Endodermal cell (in vitro differentiated cells): ENCODE measurements around the gene SH3BGRL3. TPM values are rescaled to one million over a fixed set of nuclear protein-coding genes. Genes with fewer than 3 reads are reported as not detected.

Experiments used
- DNase-seq: peaks from one replicate; pipeline ENCODE4 v3.0.0-alpha.2; 2017
- H3K27ac ChIP-seq: 2 replicates; pipeline ENCODE4 v1.5.1; 2013; ENCODE audit warnings: mild to moderate bottlenecking, low read depth, low read length, moderate library complexity
- H3K27me3 ChIP-seq: 2 replicates; pipeline ENCODE4 v1.6.1; 2013; ENCODE audit warnings: mild to moderate bottlenecking, low read length, moderate library complexity; ENCODE audit not compliant: insufficient read depth, control insufficient read depth, poor library complexity, severe bottlenecking
- H3K36me3 ChIP-seq: 2 replicates; pipeline ENCODE4 v1.7.0; 2013; ENCODE audit warnings: mild to moderate bottlenecking, low read length, moderate library complexity; ENCODE audit not compliant: control insufficient read depth, insufficient read depth
- H3K4me1 ChIP-seq: one replicate; pipeline ENCODE4 v1.7.0; 2013; ENCODE audit warnings: low read length; ENCODE audit not compliant: control insufficient read depth, insufficient read depth
- H3K4me3 ChIP-seq: 2 replicates; pipeline ENCODE4 v1.5.1; 2013; ENCODE audit warnings: mild to moderate bottlenecking, low read length, moderate library complexity
- H3K9ac ChIP-seq: 2 replicates; pipeline ENCODE4 v1.6.1; 2013; ENCODE audit warnings: mild to moderate bottlenecking, low read length, moderate library complexity; ENCODE audit not compliant: poor library complexity, severe bottlenecking; ENCODE audit errors: extremely low read depth
- H3K9me3 ChIP-seq: 2 replicates; pipeline ENCODE4 v1.6.1; 2013; ENCODE audit warnings: mild to moderate bottlenecking, low read length, moderate library complexity; ENCODE audit not compliant: control insufficient read depth
- H3K27ac Mint-ChIP-seq: 2 replicates; pipeline ENCODE4 v1.8.0; 2020; ENCODE audit warnings: mixed read lengths
- H3K27me3 Mint-ChIP-seq: 2 replicates; pipeline ENCODE4 v1.8.0; 2021; ENCODE audit warnings: mild to moderate bottlenecking, mixed read lengths; ENCODE audit not compliant: insufficient read depth
- H3K36me3 Mint-ChIP-seq: 2 replicates; pipeline ENCODE4 v1.8.0; 2020; ENCODE audit warnings: low read depth, mixed read lengths
- H3K4me1 Mint-ChIP-seq: 2 replicates; pipeline ENCODE4 v1.8.0; 2020; ENCODE audit warnings: mixed read lengths
- H3K4me3 Mint-ChIP-seq: 2 replicates; pipeline ENCODE4 v1.8.0; 2020; ENCODE audit warnings: mild to moderate bottlenecking, moderate library complexity, mixed read lengths
- H3K9me3 Mint-ChIP-seq: 2 replicates; pipeline ENCODE4 v1.8.0; 2020; ENCODE audit warnings: mild to moderate bottlenecking, mixed read lengths
- WGBS, 2 experiments: methylation state at CpG; one replicate each; pipeline versions ENCODE4 v1.1.5 to v1.1.7; 2013; ENCODE audit warnings: missing lambda C conversion rate in 2 of 2, mixed read lengths in 1 of 2; ENCODE audit not compliant: insufficient coverage in 1 of 2, insufficient read length in 1 of 2; 5-methylcytosine and 5-hydroxymethylcytosine counted together
- total RNA-seq, 2 donors: library from RNA; stranded (reverse); fragmentation: NEBNext Ultra II Directional in 1 of 2; extraction: Animal tissue kit (Norgen Biotek cat#: 25700) in 1 of 2; gene quantifications; 2 replicates in 1 of 2; 3 replicates in 1 of 2; pipeline ENCODE4 v1.2.1, GENCODE V29; 2021
- TF ChIP-seq, protein P1 (sequence below): fragments of 200-600 bp; sonication (generic); conservative IDR thresholded peaks from 2 replicates; pipeline ENCODE4 v1.5.0; 2021; ENCODE audit warnings: antibody characterized with exemption, mild to moderate bottlenecking

The SH3BGRL3 gene
- total RNA-seq, 2 donors from 2014 or later: 119 to 132 TPM

DNA sequence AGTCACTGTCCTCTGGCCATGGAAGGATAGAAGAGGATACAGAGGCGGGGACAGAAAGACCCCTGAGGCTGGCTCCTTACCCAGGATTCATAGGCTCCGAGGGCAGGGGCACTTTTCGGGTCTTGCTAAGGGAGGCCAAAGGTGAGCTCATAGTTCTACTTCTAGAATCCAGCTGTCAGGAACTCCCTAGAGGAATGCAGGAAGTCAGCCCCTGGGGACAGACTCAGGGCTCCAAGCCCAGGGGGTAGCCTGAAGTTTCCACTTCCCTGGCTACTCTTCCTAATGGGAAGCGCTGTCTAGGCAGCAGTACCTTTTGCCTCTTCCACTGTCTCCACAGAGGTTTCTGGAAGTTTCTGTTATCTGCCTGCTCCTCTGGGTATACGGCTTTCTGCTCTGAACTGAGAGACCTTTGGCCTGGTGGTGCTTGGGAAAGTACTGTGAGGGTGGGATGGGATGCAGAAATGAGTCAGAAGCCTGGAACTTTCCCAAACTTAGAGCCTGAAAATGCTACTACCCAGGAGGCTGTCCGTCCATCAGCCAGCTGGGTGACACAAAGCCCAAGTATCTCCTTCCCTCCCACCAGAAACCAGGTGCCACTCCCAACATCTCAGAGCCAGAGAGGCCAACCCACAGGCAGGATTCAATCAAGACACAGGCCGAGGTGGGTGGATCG, 23.0 kb downstream of the SH3BGRL3 start:
- WGBS, 2 experiments: 72 to 83% methylated on average over 6 to 8 of the region's 8 CpGs
- H3K27me3 Mint-ChIP-seq: no peaks in the 10 kb centered on the region
- peaks cover 16% of the 10 kb centered on the region for H3K4me1 Mint-ChIP-seq
- peak; percentile 60 for DNase-seq
- H3K4me1 ChIP-seq: no peaks in the 10 kb centered on the region
- no peaks in the 10 kb centered on the region for H3K36me3 Mint-ChIP-seq
- H3K27ac ChIP-seq: no peak overlapping the region
- H3K9me3 ChIP-seq: no peaks in the 10 kb centered on the region
- no peak overlapping the region for H3K4me3 Mint-ChIP-seq
- H3K4me3 ChIP-seq: no peak overlapping the region
- no peaks in the 10 kb centered on the region for H3K9me3 Mint-ChIP-seq
- H3K36me3 ChIP-seq: no peaks in the 10 kb centered on the region
- peak overlapping the region; percentile 7 for H3K27ac Mint-ChIP-seq
- H3K27me3 ChIP-seq: no peaks in the 10 kb centered on the region
- TF ChIP-seq, protein P1, sequence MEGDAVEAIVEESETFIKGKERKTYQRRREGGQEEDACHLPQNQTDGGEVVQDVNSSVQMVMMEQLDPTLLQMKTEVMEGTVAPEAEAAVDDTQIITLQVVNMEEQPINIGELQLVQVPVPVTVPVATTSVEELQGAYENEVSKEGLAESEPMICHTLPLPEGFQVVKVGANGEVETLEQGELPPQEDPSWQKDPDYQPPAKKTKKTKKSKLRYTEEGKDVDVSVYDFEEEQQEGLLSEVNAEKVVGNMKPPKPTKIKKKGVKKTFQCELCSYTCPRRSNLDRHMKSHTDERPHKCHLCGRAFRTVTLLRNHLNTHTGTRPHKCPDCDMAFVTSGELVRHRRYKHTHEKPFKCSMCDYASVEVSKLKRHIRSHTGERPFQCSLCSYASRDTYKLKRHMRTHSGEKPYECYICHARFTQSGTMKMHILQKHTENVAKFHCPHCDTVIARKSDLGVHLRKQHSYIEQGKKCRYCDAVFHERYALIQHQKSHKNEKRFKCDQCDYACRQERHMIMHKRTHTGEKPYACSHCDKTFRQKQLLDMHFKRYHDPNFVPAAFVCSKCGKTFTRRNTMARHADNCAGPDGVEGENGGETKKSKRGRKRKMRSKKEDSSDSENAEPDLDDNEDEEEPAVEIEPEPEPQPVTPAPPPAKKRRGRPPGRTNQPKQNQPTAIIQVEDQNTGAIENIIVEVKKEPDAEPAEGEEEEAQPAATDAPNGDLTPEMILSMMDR: no peak
- no peak overlapping the region for H3K9ac ChIP-seq

DNA sequence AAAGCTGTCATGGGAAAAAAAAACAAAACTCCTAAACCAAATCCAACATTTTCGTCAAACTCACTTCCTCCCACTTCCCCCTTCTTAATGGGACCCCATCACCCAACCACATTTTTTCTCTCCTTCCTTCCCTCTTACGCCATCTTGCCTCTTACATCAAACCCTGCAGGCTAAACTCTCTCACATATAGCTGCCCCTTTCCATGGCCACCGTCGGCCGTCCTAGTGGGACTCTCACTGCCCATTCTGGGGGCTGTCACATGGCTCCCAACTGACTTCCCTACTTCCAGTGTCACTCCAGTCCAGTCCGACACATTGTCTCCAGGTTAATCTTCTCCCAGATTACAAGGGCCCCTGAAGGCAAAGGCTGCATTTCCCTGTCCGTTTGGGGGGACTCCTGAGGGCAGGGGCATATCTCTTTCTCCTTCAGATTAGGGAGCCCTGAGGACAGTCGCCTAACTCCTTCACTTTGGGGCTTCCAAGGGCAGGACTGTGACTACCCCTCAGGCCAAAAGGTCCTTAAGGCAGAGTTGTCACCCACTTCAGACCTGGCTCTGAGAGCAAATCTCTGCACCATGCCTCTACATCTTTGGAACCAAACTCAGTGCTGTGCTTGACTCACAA, 25.9 kb downstream of the SH3BGRL3 start:
- no peak for DNase-seq
- Mint-ChIP-seq H3K4me3 (peak overlapping the region; percentile 90), H3K4me1 (peaks cover 21% of the 10 kb centered on the region), H3K27me3 (no peaks in the 10 kb centered on the region), H3K27ac (peak overlapping the region; percentile 98), H3K36me3 (no peaks in the 10 kb centered on the region), H3K9me3 (no peaks in the 10 kb centered on the region)
- Histone ChIP-seq H3K4me3 (peak overlapping the region; percentile 97), H3K36me3 (no peaks in the 10 kb centered on the region), H3K27me3 (no peaks in the 10 kb centered on the region), H3K9ac (peak overlapping the region; percentile 96), H3K27ac (peak overlapping the region; percentile 76), H3K9me3 (no peaks in the 10 kb centered on the region), H3K4me1 (no peaks in the 10 kb centered on the region)
- TF ChIP-seq, protein P1: no peak
- 49 to 55% methylated on average over 7 to 8 of the region's 8 CpGs for WGBS, 2 experiments

DNA sequence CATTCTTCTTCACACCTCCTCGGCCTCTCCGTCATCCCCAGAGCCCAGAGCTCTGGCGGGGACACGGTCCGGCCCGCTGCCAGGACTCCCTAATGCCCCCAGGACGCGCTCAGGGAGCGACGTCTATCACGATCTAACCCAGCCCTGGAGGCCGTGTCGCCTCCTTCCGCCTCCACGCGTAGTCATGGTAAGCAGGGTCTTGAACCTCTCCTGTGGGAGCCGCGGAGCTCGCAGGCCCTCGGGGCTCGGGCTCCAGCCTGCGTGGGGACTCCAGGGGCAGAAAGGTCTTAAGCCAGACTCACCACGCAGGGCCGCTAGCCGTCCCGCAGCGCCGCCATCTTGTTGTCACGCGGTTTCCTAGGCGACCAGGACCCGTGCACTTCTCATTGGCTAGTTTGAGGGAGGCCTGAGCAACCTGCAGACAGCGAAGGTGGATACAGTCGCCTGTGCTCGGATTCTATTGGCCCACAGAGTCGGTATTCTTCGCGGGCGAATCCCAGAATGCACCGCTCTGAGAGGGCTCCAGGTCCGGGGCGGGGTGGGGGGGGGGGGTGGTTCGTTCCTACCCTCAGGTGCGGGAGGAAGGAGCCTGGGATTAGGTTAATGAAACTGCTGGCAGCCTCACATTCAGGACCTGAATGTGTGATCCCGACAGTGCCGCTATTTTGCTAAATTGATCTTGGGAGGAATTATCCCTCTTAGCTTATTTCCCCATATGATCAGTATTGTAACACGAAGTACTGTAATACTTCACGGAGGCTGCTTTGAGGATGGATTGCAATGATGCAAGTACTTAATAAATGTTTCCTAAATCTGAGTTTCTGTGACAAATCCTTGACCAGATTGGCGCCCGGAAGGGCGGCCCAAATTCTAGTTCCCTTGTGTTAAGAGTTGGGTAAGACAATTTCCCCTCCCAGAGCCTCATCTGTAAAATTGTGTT, 26.7 kb downstream of the SH3BGRL3 start, which contains the start of gene UBXN11:
UBXN11 (minus strand) TSS at position 347 of the 940 bp plus-strand sequence. CDS start 3,753 bp downstream, outside the sequence.
- Histone ChIP-seq H3K36me3 (no peaks in the 10 kb centered on the region), H3K27me3 (no peaks in the 10 kb centered on the region), H3K9me3 (no peaks in the 10 kb centered on the region), H3K9ac (peak within 1 kb of the TSS; percentile 96), H3K27ac (peak within 1 kb of the TSS; percentile 76), H3K4me1 (no peaks in the 10 kb centered on the region), H3K4me3 (peak within 1 kb of the TSS; percentile 97)
- TF ChIP-seq, protein P1: no peak
- 3 to 9% methylated on average over 21 to 47 of the region's 51 CpGs for WGBS, 2 experiments
- Mint-ChIP-seq H3K4me3 (peak within 1 kb of the TSS; percentile 90), H3K27me3 (no peaks in the 10 kb centered on the region), H3K27ac (peak within 1 kb of the TSS; percentile 98), H3K36me3 (no peaks in the 10 kb centered on the region), H3K9me3 (no peaks in the 10 kb centered on the region), H3K4me1 (peaks cover 21% of the 10 kb centered on the region)
- peak; percentile 99 for DNase-seq
